ENCODE measurements around the gene CDO1. TPM values are rescaled to one million over a fixed set of nuclear protein-coding genes. Genes with fewer than 3 reads are reported as not detected.

Gene CDO1
- total and polyA plus RNA-seq, 9 of the 15 experiments (the other 6 are each of a cell fraction or from before 2014, with no cell fraction given), result 0.16 to 0.22 TPM; not detected in 7

DNA sequence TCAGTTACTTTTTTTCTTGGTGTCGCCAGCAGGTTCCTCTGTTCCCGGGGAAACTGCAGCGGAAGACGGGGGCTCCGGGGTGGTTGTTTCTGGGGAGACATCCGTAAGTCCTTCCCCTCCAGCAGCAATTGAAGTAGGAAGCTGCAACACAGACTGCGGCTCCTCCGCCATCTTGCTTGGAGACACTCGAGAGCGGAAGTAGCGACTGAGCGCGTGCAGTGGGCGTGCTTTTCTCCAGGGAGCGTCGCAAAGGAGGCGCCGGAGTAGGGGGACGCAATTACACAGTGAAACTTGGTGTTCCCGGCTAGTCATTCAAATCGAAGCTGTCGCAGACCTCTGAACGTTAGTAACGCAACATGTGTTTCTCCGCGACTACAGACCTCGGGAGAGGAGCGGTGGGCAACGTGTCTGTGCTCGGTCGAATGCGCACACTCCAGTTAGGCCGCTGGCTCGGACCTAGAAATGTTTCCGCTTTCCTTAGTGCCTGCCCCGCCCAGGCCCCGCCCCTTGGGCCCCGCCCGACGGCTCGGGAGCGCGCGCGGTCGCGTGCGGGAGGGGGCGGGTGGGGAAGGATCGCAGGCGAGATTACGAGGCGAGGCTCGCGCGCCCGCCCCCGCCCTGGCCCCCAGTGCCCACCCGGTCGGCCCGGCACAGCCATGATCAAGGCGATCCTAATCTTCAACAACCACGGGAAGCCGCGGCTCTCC lies 25.1 kb upstream of the CDO1 start, which contains the start of the genes AP3S1 and ATG12 (continued):
- TF ChIP-seq NFATC3 (IDR thresholded peaks at IDR 0.05) (no peak), CXXC5 (CRISPR knock-in tag; IDR thresholded peaks at IDR 0.05) (peak; percentile 75), U2AF2 (optimal IDR thresholded peaks at IDR 0.05; ENCODE audit: low read depth, low read length) (no peak), MAFG (tag; conservative IDR thresholded peaks at IDR 0.05) (no peak), MCM3 (IDR thresholded peaks at IDR 0.05) (no peak), ZZZ3 (IDR thresholded peaks at IDR 0.05) (no peak), RAD21 (CRISPR knock-in tag; conservative IDR thresholded peaks at IDR 0.05 in 1 of 2, IDR thresholded peaks at IDR 0.05 in 1 of 2) (no peak), ATF6 (CRISPR knock-in tag; IDR thresholded peaks at IDR 0.05) (peak; percentile 67; the same call in 1 of the 2 replicates), MTF1 (CRISPR knock-in tag; IDR thresholded peaks at IDR 0.05; ENCODE audit: borderline replicate concordance) (no peak), USF2 (CRISPR knock-in tag; IDR thresholded peaks at IDR 0.05) (no peak), NR2C2 (CRISPR knock-in tag; IDR thresholded peaks at IDR 0.05) (no peak), NR2C2 (tag; IDR thresholded peaks at IDR 0.05) (peak; percentile 78), SREBF2 (CRISPR knock-in tag; IDR thresholded peaks at IDR 0.05) (no peak), HDAC3 (IDR thresholded peaks at IDR 0.05; ENCODE audit: borderline replicate concordance, partially characterized antibody) (no peak), TFE3 (CRISPR knock-in tag; IDR thresholded peaks at IDR 0.05) (peak; percentile 17; the same call in 1 of the 2 replicates), TSC22D4 (tag; IDR thresholded peaks at IDR 0.05) (no peak), STAG1 (CRISPR knock-in tag; IDR thresholded peaks at IDR 0.05; ENCODE audit: borderline replicate concordance) (no peak), NFE2L1 (tag; IDR thresholded peaks at IDR 0.05; ENCODE audit: borderline replicate concordance, low read depth) (no peak)
- TF ChIP-seq, protein P1, sequence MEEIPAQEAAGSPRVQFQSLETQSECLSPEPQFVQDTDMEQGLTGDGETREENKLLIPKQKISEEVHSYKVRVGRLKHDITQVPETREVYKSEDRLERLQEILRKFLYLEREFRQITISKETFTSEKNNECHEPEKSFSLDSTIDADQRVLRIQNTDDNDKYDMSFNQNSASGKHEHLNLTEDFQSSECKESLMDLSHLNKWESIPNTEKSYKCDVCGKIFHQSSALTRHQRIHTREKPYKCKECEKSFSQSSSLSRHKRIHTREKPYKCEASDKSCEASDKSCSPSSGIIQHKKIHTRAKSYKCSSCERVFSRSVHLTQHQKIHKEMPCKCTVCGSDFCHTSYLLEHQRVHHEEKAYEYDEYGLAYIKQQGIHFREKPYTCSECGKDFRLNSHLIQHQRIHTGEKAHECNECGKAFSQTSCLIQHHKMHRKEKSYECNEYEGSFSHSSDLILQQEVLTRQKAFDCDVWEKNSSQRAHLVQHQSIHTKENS (CRISPR knock-in tag; IDR thresholded peaks at IDR 0.05), result no peak
- TF ChIP-seq, protein P2, sequence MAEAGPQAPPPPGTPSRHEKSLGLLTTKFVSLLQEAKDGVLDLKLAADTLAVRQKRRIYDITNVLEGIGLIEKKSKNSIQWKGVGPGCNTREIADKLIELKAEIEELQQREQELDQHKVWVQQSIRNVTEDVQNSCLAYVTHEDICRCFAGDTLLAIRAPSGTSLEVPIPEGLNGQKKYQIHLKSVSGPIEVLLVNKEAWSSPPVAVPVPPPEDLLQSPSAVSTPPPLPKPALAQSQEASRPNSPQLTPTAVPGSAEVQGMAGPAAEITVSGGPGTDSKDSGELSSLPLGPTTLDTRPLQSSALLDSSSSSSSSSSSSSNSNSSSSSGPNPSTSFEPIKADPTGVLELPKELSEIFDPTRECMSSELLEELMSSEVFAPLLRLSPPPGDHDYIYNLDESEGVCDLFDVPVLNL (CRISPR knock-in tag; IDR thresholded peaks at IDR 0.05; ENCODE audit: low read depth), result no peak
